Activated naive CD4-positive, alpha-beta T cell treated with anti-CD3 and anti-CD28 coated beads, Interleukin-2, amount 50 U/mL, for 24 hours (primary cell): Measurements from ENCODE around the gene PLEKHG5.

Experiments used
- H3K27ac Mint-ChIP-seq: one replicate; pipeline ENCODE4 v1.8.0; 2021; ENCODE audit warnings: mild to moderate bottlenecking, mixed read lengths
- H3K27me3 Mint-ChIP-seq: one replicate; pipeline ENCODE4 v1.8.0; 2021; ENCODE audit warnings: mixed read lengths
- H3K36me3 Mint-ChIP-seq: one replicate; pipeline ENCODE4 v1.8.0; 2021; ENCODE audit warnings: mixed read lengths
- H3K4me1 Mint-ChIP-seq: one replicate; pipeline ENCODE4 v1.8.0; 2021; ENCODE audit warnings: mixed read lengths
- H3K4me3 Mint-ChIP-seq: one replicate; pipeline ENCODE4 v1.8.0; 2021; ENCODE audit warnings: mild to moderate bottlenecking, mixed read lengths
- H3K9me3 Mint-ChIP-seq: one replicate; pipeline ENCODE4 v1.8.0; 2021; ENCODE audit warnings: mixed read lengths

PLEKHG5 gene

GRCh38 chr1:6477039-6477820 is 14.2 kb downstream of the PLEKHG5 start:
- H3K27me3 Mint-ChIP-seq, result no peaks in the 10 kb centered on the region
- no peaks in the 10 kb centered on the region for H3K9me3 Mint-ChIP-seq
- peak overlapping the region; percentile 35 for H3K27ac Mint-ChIP-seq
- H3K36me3 Mint-ChIP-seq, result no peaks in the 10 kb centered on the region
- peaks cover 7% of the 10 kb centered on the region for H3K4me1 Mint-ChIP-seq
- no peak overlapping the region for H3K4me3 Mint-ChIP-seq

GRCh38 chr1:6476483-6476882 is 15.0 kb downstream of the PLEKHG5 start:
- Mint-ChIP-seq H3K36me3 (no peaks in the 10 kb centered on the region), H3K4me3 (no peak overlapping the region), H3K27me3 (no peaks in the 10 kb centered on the region), H3K9me3 (no peaks in the 10 kb centered on the region), H3K27ac (no peak overlapping the region), H3K4me1 (peaks cover 7% of the 10 kb centered on the region)

GRCh38 chr1:6475381-6476133 is 15.9 kb downstream of the PLEKHG5 start:
- H3K27ac Mint-ChIP-seq, result no peak overlapping the region
- peaks cover 7% of the 10 kb centered on the region for H3K4me1 Mint-ChIP-seq
- H3K4me3 Mint-ChIP-seq, result no peak overlapping the region
- H3K36me3 Mint-ChIP-seq, result no peaks in the 10 kb centered on the region
- no peaks in the 10 kb centered on the region for H3K9me3 Mint-ChIP-seq
- no peaks in the 10 kb centered on the region for H3K27me3 Mint-ChIP-seq

GRCh38 chr1:6474815-6475282 is 16.6 kb downstream of the PLEKHG5 start:
- no peaks in the 10 kb centered on the region for H3K9me3 Mint-ChIP-seq
- peaks cover 7% of the 10 kb centered on the region for H3K4me1 Mint-ChIP-seq
- H3K27ac Mint-ChIP-seq, result no peak overlapping the region

GRCh38 chr1:6473974-6474814 is 17.3 kb downstream of the PLEKHG5 start:
- Mint-ChIP-seq H3K4me3 (no peak overlapping the region), H3K36me3 (no peaks in the 10 kb centered on the region), H3K27ac (no peak overlapping the region), H3K27me3 (no peaks in the 10 kb centered on the region), H3K9me3 (no peaks in the 10 kb centered on the region), H3K4me1 (peaks cover 7% of the 10 kb centered on the region)

More at GRCh38 chr1:6474815-6475282, 16.6 kb downstream of the PLEKHG5 start:
- Mint-ChIP-seq H3K4me3 (no peak overlapping the region), H3K27me3 (no peaks in the 10 kb centered on the region), H3K36me3 (no peaks in the 10 kb centered on the region)

GRCh38 chr1:6473156-6473555 is 18.3 kb downstream of the PLEKHG5 start:
- H3K27me3 Mint-ChIP-seq, result no peaks in the 10 kb centered on the region
- no peak overlapping the region for H3K4me3 Mint-ChIP-seq
- no peaks in the 10 kb centered on the region for H3K9me3 Mint-ChIP-seq
- no peaks in the 10 kb centered on the region for H3K36me3 Mint-ChIP-seq
- peak overlapping the region; percentile 51 for H3K27ac Mint-ChIP-seq
- H3K4me1 Mint-ChIP-seq, result peaks cover 7% of the 10 kb centered on the region

GRCh38 chr1:6472391-6472790 is 19.1 kb downstream of the PLEKHG5 start:
- no peaks in the 10 kb centered on the region for H3K27me3 Mint-ChIP-seq
- H3K36me3 Mint-ChIP-seq, result no peaks in the 10 kb centered on the region
- no peak overlapping the region for H3K27ac Mint-ChIP-seq
- H3K4me3 Mint-ChIP-seq, result no peak overlapping the region
- H3K4me1 Mint-ChIP-seq, result peaks cover 7% of the 10 kb centered on the region
- H3K9me3 Mint-ChIP-seq, result no peaks in the 10 kb centered on the region

GRCh38 chr1:6471970-6472368 is 19.5 kb downstream of the PLEKHG5 start:
- H3K27ac Mint-ChIP-seq, result no peak overlapping the region
- H3K4me1 Mint-ChIP-seq, result peaks cover 9% of the 10 kb centered on the region
- no peaks in the 10 kb centered on the region for H3K9me3 Mint-ChIP-seq

GRCh38 chr1:6471086-6471969 is 20.1 kb downstream of the PLEKHG5 start:
- H3K27me3 Mint-ChIP-seq, result no peaks in the 10 kb centered on the region
- H3K36me3 Mint-ChIP-seq, result no peaks in the 10 kb centered on the region
- H3K4me1 Mint-ChIP-seq, result peaks cover 12% of the 10 kb centered on the region
- no peak overlapping the region for H3K27ac Mint-ChIP-seq
- no peak overlapping the region for H3K4me3 Mint-ChIP-seq
- H3K9me3 Mint-ChIP-seq, result no peaks in the 10 kb centered on the region

More at GRCh38 chr1:6471970-6472368, 19.5 kb downstream of the PLEKHG5 start:
- no peaks in the 10 kb centered on the region for H3K36me3 Mint-ChIP-seq
- no peaks in the 10 kb centered on the region for H3K27me3 Mint-ChIP-seq
- no peak overlapping the region for H3K4me3 Mint-ChIP-seq

- Mint-ChIP-seq H3K9me3 (no peaks in the 10 kb centered on the region), H3K36me3 (no peaks in the 10 kb centered on the region), H3K4me1 (peaks cover 6% of the 10 kb centered on the region), H3K27me3 (no peaks in the 10 kb centered on the region), H3K27ac (no peak overlapping the region), H3K4me3 (no peak overlapping the region)
Measured at GRCh38 chr1:6470132-6471085, 21.1 kb downstream of the PLEKHG5 start.

GRCh38 chr1:6468729-6469461 is 22.6 kb downstream of the PLEKHG5 start:
- Mint-ChIP-seq H3K4me1 (peaks cover 14% of the 10 kb centered on the region), H3K9me3 (no peaks in the 10 kb centered on the region), H3K27me3 (no peaks in the 10 kb centered on the region), H3K4me3 (no peak overlapping the region), H3K27ac (no peak overlapping the region), H3K36me3 (peaks cover 2% of the 10 kb centered on the region)

- Mint-ChIP-seq H3K4me3 (no peak overlapping the region), H3K9me3 (no peaks in the 10 kb centered on the region), H3K4me1 (peaks cover 20% of the 10 kb centered on the region), H3K27ac (no peak overlapping the region), H3K27me3 (no peaks in the 10 kb centered on the region), H3K36me3 (peaks cover 4% of the 10 kb centered on the region)
Measured at GRCh38 chr1:6467744-6468688, 23.5 kb downstream of the PLEKHG5 start.
